GM10266 (cell line): ENCODE measurements around the gene SPATA12.

Source experiments
- DNase-seq: peaks from one replicate; pipeline ENCODE4 v3.0.0; 2012; ENCODE audit errors: extremely low spot score
- CTCF ChIP-seq: IDR thresholded peaks from 2 replicates; pipeline ENCODE4 v1.5.1; 2012; ENCODE audit warnings: mild to moderate bottlenecking, low read depth; ENCODE audit not compliant: control insufficient read depth, insufficient read depth; ENCODE audit errors: missing control alignments

SPATA12 gene

GRCh38 chr3:57091521-57092273 is 31.2 kb downstream of the SPATA12 start:
- no peak for TF ChIP-seq CTCF
- no peak for DNase-seq

GRCh38 chr3:57093489-57093888 is 33.0 kb downstream of the SPATA12 start:
- TF ChIP-seq CTCF = no peak
- no peak for DNase-seq

DNA sequence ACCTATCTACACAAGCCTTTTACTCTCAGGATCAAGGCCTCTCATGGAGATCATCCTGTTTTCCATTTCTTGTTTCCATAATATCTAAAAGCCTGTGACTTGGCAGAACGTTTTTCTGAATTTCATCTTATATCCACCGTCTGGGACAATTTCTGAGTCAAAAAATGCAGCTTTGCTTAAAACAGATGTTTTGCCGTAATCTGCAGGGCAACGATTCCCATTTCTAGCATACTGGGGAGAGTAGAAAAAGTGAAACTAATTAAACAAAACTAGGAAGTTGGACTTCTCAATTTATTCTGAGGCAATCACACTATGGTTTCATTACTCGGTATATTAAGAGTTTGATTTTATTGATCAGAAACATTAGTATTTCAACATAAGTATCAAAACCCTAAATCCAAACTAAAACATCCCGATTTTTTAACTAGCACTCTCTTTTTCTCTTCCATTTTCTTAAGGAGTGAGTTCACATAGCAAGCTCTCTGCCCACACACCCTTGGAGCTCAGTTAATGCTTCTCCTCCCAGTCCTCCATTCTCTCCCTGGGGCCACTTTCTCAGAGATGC is 33.6 kb downstream of the SPATA12 start:
- no peak for TF ChIP-seq CTCF
- no peak for DNase-seq

GRCh38 chr3:57094575-57094974 is 34.1 kb downstream of the SPATA12 start:
- TF ChIP-seq CTCF = no peak

GRCh38 chr3:57095363-57095762 is 34.9 kb downstream of the SPATA12 start:
- DNase-seq = no peak
- no peak for TF ChIP-seq CTCF

More at GRCh38 chr3:57094575-57094974, 34.1 kb downstream of the SPATA12 start:
- DNase-seq = no peak

- no peak for DNase-seq
- no peak for TF ChIP-seq CTCF
Observed at GRCh38 chr3:57097536-57097935, 37.1 kb downstream of the SPATA12 start.
